ENCODE data around the gene ABCC4. TPM values are rescaled to one million over a fixed set of nuclear protein-coding genes. Genes with fewer than 3 reads are reported as not detected.

The ABCC4 gene
- total and polyA plus RNA-seq, 4 donors: 0.74 to 22.5 (median 2.0) TPM

DNA sequence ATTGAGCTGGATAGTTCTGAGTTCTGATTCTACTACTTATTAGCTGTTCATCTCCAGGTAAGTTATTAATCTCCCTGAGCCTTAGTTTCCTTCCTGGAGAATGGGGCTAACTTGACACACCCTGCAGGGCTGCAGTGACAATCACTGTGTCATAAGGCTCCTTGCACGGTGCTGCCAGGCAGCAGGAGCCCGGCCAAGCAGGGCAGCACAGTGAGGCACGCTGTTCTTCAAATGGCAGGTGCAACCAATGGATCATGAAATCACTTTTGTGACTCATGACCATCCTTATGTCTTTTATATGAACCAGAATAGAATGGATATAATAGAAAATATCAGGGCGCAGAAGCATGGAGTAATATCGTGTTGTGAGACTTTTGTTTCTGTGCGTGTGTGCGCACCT is 242.6 kb downstream of the ABCC4 start (continued):
- TF ChIP-seq HNF4G (IDR thresholded peaks at IDR 0.05) (no peak), RAD21 (IDR thresholded peaks at IDR 0.05) (no peak), SP1 (IDR thresholded peaks at IDR 0.05) (no peak)
- TF ChIP-seq, protein P1, sequence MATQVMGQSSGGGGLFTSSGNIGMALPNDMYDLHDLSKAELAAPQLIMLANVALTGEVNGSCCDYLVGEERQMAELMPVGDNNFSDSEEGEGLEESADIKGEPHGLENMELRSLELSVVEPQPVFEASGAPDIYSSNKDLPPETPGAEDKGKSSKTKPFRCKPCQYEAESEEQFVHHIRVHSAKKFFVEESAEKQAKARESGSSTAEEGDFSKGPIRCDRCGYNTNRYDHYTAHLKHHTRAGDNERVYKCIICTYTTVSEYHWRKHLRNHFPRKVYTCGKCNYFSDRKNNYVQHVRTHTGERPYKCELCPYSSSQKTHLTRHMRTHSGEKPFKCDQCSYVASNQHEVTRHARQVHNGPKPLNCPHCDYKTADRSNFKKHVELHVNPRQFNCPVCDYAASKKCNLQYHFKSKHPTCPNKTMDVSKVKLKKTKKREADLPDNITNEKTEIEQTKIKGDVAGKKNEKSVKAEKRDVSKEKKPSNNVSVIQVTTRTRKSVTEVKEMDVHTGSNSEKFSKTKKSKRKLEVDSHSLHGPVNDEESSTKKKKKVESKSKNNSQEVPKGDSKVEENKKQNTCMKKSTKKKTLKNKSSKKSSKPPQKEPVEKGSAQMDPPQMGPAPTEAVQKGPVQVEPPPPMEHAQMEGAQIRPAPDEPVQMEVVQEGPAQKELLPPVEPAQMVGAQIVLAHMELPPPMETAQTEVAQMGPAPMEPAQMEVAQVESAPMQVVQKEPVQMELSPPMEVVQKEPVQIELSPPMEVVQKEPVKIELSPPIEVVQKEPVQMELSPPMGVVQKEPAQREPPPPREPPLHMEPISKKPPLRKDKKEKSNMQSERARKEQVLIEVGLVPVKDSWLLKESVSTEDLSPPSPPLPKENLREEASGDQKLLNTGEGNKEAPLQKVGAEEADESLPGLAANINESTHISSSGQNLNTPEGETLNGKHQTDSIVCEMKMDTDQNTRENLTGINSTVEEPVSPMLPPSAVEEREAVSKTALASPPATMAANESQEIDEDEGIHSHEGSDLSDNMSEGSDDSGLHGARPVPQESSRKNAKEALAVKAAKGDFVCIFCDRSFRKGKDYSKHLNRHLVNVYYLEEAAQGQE (IDR thresholded peaks at IDR 0.05): no peak

DNA sequence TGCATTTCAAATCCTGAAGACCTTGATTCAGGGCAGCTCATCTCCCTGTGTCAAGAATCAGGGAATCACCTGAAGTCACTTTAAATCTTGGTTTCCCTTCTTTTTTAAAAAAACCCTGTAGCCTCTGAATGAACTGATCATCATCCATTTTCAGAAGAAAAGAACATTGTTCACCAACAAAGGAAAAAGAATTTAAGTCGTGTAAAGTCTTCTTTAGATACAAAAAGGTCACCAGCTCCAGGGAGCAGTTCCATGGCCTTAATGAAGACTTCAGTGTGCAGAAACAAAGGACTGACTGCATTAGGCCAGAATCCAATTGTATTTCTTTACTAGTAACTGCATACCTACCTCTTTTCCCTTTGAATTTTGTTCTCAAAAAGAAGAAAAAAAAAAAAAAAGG is 245.0 kb downstream of the ABCC4 start:
- Histone ChIP-seq H3K27ac (ENCODE audit: low read depth in 1 of 2, low read length in 2 of 2) (no peak overlapping the region), H3K36me3 (ENCODE audit: control insufficient read depth in 4 of 4, insufficient read depth in 3 of 4, low read depth in 1 of 4, low read length in 3 of 4) (no peaks in the 10 kb centered on the region), H3K9ac (ENCODE audit: low read depth in 1 of 2, low read length in 2 of 2) (no peak overlapping the region), H3K9me3 (ENCODE audit: control insufficient read depth in 4 of 4, low read length in 3 of 4) (no peaks in the 10 kb centered on the region), H3K27me3 (ENCODE audit: control insufficient read depth in 4 of 4, insufficient read depth in 4 of 4, low read length in 3 of 4) (no peaks in the 10 kb centered on the region), H3K4me3 (ENCODE audit: low read depth in 1 of 3, low read length in 3 of 3) (no peak overlapping the region), H3K4me1 (ENCODE audit: control insufficient read depth in 4 of 4, insufficient read depth in 4 of 4, low read length in 3 of 4) (no peaks in the 10 kb centered on the region)
- no peak for DNase-seq (ENCODE audit: low spot score)
- WGBS: 87% methylated on average over 1 of the region's 1 CpG
- TF ChIP-seq, protein P2, sequence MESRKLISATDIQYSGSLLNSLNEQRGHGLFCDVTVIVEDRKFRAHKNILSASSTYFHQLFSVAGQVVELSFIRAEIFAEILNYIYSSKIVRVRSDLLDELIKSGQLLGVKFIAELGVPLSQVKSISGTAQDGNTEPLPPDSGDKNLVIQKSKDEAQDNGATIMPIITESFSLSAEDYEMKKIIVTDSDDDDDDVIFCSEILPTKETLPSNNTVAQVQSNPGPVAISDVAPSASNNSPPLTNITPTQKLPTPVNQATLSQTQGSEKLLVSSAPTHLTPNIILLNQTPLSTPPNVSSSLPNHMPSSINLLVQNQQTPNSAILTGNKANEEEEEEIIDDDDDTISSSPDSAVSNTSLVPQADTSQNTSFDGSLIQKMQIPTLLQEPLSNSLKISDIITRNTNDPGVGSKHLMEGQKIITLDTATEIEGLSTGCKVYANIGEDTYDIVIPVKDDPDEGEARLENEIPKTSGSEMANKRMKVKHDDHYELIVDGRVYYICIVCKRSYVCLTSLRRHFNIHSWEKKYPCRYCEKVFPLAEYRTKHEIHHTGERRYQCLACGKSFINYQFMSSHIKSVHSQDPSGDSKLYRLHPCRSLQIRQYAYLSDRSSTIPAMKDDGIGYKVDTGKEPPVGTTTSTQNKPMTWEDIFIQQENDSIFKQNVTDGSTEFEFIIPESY (IDR thresholded peaks at IDR 0.05): no peak
- TF ChIP-seq, protein P3, sequence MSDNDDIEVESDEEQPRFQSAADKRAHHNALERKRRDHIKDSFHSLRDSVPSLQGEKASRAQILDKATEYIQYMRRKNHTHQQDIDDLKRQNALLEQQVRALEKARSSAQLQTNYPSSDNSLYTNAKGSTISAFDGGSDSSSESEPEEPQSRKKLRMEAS (IDR thresholded peaks at IDR 0.05): no peak
- TF ChIP-seq RAD21 (IDR thresholded peaks at IDR 0.05) (no peak), YY1 (IDR thresholded peaks at IDR 0.05) (no peak), TAF1 (conservative IDR thresholded peaks at IDR 0.05) (no peak), FOXA1 (IDR thresholded peaks at IDR 0.05) (no peak), GABPA (IDR thresholded peaks at IDR 0.05 in 1 of 2, conservative IDR thresholded peaks at IDR 0.05 in 1 of 2) (no peak), HNF4G (IDR thresholded peaks at IDR 0.05) (no peak), FOXA2 (IDR thresholded peaks at IDR 0.05) (no peak), JUND (IDR thresholded peaks at IDR 0.05) (no peak), EGR1 (IDR thresholded peaks at IDR 0.05; ENCODE audit: low read depth in 2 of 2) (no peak)
- TF ChIP-seq, protein P1 (IDR thresholded peaks at IDR 0.05): no peak
- TF ChIP-seq, protein P4, sequence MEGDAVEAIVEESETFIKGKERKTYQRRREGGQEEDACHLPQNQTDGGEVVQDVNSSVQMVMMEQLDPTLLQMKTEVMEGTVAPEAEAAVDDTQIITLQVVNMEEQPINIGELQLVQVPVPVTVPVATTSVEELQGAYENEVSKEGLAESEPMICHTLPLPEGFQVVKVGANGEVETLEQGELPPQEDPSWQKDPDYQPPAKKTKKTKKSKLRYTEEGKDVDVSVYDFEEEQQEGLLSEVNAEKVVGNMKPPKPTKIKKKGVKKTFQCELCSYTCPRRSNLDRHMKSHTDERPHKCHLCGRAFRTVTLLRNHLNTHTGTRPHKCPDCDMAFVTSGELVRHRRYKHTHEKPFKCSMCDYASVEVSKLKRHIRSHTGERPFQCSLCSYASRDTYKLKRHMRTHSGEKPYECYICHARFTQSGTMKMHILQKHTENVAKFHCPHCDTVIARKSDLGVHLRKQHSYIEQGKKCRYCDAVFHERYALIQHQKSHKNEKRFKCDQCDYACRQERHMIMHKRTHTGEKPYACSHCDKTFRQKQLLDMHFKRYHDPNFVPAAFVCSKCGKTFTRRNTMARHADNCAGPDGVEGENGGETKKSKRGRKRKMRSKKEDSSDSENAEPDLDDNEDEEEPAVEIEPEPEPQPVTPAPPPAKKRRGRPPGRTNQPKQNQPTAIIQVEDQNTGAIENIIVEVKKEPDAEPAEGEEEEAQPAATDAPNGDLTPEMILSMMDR (IDR thresholded peaks at IDR 0.05; ENCODE audit: low read depth, low read length, missing input control): no peak
- TF ChIP-seq, protein P5, sequence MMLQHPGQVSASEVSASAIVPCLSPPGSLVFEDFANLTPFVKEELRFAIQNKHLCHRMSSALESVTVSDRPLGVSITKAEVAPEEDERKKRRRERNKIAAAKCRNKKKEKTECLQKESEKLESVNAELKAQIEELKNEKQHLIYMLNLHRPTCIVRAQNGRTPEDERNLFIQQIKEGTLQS (IDR thresholded peaks at IDR 0.05): no peak
